ENCODE data around the gene CTCF.

DNA sequence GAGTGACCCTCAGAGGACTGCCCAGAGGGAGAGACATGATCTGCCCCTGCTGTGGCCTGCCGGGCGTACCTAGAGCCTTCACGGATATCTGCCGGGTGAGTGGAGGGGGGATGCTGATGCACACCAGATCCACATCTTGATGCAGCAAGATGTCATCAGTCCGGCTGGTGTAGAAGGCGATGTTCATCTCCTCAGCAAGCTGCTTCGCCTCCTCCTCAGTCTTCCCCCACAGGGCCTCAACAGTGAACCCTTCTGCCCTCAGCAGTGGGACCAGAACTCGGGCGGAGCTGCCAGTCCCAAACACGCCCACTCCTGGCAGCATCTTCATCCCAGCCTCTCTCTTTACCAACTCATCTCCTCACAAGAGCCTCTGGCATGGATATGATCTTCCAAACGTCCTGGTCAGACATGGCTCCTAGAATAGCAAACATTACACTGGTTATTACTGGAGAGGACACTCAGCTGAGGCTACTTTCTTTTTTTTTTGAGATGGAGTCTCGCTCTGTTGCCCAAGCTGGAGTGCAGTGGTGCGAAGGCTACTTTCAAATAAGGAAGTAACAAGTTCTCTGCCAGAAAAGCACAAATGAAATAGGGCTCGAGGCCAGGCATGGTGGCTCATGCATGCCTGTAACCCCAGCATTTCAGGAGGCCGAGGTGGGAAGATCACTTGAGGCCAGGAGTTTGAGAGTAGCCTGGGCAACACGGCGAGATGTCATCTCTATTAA lies 123.2 kb downstream of the CTCF start:
- TF ChIP-seq, protein P1, sequence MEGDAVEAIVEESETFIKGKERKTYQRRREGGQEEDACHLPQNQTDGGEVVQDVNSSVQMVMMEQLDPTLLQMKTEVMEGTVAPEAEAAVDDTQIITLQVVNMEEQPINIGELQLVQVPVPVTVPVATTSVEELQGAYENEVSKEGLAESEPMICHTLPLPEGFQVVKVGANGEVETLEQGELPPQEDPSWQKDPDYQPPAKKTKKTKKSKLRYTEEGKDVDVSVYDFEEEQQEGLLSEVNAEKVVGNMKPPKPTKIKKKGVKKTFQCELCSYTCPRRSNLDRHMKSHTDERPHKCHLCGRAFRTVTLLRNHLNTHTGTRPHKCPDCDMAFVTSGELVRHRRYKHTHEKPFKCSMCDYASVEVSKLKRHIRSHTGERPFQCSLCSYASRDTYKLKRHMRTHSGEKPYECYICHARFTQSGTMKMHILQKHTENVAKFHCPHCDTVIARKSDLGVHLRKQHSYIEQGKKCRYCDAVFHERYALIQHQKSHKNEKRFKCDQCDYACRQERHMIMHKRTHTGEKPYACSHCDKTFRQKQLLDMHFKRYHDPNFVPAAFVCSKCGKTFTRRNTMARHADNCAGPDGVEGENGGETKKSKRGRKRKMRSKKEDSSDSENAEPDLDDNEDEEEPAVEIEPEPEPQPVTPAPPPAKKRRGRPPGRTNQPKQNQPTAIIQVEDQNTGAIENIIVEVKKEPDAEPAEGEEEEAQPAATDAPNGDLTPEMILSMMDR (IDR thresholded peaks at IDR 0.05; ENCODE audit: poor library complexity) = no peak
- TF ChIP-seq EZH2phosphoT487 (IDR thresholded peaks at IDR 0.05; ENCODE audit: low read depth, severe bottlenecking, unreplicated experiment) (no peak), EZH2 (IDR thresholded peaks at IDR 0.05; ENCODE audit: borderline replicate concordance) (no peak)
